Stimulated activated CD4-positive, alpha-beta T cell treated with anti-CD3 and anti-CD28 coated beads, Interleukin-1b, Interleukin-23, amount 100 ng/mL, for 24 hours (primary cell): ENCODE results near the gene DOK6.

Experiments
- DNase-seq, 4 experiments: peaks; one replicate each; pipeline ENCODE4 v3.0.0-alpha.2; 2020; ENCODE audit warnings: low read depth in 4 of 4, low spot score in 1 of 4

DOK6 gene

DNA sequence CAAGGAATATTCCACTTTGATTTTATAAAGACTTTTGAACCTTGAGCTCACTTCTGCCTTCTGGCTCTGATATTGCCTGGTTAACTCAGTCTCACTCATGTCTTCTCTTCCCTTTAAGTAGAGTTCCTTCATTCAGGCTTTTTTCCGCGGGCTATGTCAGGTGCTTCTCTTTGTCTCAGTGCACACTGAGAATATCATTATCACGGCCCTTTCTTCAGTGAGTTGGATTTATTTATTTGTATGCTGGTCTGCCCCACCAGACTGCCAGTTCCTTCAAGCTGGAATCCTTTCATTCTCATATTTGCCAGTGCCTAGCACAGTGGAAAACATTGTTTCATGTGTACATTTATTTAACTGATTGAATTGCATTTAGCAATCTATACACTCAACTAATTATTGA is 136.5 kb downstream of the DOK6 start:
- DNase-seq, result no peak

GRCh38 chr18:69538849-69539248 is 138.2 kb downstream of the DOK6 start:
- no peak for DNase-seq

- no peak for DNase-seq
Measured at GRCh38 chr18:69539404-69539803, 138.7 kb downstream of the DOK6 start.

GRCh38 chr18:69556228-69556627 is 155.5 kb downstream of the DOK6 start:
- no peak for DNase-seq

DNA sequence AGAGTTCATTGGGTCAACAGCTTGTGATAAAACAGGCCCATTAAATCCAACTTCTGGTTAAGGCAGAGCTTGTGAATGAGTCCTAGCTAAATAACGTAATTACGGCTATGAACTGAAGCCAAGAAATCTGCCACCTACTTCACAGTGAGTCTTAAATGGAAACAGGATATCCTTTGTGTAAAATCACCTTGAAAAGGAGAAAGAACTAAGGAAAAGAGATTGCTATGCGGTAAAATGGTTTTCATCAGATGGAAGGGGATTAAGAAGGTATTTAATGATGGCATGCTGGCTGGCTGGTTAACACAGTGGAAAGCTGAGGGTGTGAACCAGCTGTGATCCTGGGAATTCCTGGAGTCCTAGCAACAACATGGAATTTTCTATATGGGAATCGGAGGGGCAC is 156.6 kb downstream of the DOK6 start:
- DNase-seq, result no peak

GRCh38 chr18:69558052-69558451 is 157.4 kb downstream of the DOK6 start:
- no peak for DNase-seq

GRCh38 chr18:69559604-69560003 is 158.9 kb downstream of the DOK6 start:
- DNase-seq, result no peak

DNA sequence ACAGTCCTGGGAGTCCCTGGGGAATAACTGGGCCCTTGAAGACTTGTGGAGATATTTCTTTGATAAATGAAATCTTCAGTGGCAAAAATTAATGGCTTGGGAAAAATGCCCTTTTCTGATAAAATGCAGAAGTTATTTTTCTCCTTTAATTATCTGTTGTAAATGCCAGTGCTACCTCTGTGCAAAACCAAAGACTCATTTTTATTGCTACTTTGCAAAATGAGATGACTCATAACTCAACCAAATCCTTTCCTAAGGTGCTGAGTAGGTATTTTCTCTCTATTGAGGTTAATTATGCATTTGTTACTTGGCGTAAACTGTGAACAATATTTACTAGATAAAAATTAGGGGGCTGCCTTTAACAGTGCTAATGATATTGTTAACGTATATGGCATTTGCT is 163.9 kb downstream of the DOK6 start:
- no peak for DNase-seq

GRCh38 chr18:69567813-69568488 is 167.3 kb downstream of the DOK6 start:
- DNase-seq, result no peak

GRCh38 chr18:69569133-69569532 is 168.4 kb downstream of the DOK6 start:
- DNase-seq, result no peak

DNA sequence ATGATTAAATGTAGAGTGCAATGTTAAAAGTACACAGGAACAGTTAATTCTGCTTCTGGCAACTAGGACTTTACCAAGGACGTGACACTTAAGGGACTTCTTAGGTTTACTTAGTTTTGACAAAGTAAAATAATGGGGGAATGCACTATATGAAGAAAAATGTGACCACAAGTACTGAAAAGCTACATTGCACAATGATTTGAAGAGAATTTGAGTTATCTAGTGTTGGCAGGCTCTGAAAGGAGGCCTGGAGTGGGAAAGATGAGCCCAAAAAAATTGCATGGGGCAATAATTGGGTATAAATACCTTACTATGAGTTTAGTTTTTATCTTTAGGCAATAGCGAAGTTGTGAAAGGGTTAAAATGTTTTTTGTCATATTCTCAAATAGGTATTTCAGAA is 173.7 kb downstream of the DOK6 start:
- DNase-seq, result no peak

DNA sequence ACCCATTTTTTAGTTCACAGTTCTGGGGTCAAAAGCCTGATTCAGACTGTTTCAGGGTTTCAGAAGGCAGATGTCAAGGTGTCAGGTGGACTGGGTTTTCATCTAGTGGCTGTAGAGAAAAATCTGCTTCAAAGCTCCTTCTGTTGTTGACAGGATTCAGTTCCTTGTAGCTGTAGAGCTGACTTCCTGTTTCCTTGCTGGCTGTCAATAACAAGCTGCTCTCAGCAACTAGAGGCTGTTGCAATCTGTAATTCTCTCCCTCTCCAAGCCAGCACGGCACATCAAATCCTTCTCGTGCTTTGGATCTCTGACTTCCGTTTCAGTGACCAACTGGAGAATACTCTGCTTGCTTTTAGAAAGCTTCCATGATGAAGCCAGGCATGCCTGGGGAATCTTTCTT is 179.4 kb downstream of the DOK6 start:
- DNase-seq, result no peak

DNA sequence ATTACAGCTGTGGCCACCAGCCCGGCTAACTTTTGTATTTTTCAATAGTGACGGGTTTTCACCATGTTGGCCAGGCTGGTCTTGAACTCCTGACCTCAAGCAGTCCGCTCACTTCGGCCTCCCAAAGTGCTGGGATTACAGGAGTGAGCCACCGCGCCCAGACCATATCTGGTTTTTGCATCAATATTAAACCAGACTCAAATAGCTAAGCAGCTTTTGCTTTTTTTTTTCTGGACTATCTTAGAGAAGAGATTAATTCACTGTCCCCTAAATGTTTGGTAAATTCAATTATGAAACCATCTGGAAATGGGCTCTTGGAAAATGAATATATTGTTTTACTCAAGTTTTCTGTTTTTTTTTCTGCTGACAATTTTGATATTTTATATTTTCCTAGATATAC is 183.7 kb downstream of the DOK6 start:
- no peak for DNase-seq

GRCh38 chr18:69585696-69586095 is 185.0 kb downstream of the DOK6 start:
- DNase-seq, result no peak

DNA sequence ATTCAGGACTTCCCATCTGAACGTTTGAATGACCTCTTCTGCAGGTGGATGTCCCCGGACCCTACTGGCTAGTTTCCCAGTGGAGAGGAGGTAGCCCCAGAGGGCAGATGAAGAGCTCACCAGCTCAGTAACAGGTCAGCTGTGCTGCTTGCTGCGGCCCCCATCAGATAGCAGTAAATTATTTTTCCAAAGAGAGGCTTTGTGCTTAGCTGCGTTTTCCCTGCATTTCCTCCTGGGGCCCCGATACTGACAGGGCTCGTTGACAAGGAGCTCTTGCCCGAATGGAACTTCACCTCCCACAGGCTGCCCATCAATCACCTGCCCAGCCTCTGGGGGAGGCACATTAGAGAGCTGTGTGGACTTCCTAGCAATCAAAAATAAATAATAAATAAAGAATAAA is 185.8 kb downstream of the DOK6 start:
- no peak for DNase-seq

DNA sequence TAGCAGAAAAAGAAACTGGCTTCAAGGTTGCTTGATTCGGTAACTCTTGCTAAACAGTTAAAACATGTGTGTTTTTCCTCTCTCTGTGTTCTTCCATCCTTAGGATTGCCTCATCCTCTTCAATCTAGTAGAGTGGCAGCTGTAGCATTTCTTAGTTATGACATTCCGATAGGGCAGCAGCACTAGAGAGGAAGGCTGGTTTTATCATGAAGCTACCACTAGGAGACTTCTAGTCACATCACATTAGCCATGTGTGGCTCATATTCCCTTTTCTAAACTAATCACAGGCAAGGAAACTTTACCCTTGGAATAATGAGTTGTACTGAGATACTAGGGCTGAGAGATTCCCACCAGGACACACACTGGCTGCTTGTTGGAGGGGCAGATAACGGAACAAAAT is 187.6 kb downstream of the DOK6 start:
- DNase-seq, result no peak

DNA sequence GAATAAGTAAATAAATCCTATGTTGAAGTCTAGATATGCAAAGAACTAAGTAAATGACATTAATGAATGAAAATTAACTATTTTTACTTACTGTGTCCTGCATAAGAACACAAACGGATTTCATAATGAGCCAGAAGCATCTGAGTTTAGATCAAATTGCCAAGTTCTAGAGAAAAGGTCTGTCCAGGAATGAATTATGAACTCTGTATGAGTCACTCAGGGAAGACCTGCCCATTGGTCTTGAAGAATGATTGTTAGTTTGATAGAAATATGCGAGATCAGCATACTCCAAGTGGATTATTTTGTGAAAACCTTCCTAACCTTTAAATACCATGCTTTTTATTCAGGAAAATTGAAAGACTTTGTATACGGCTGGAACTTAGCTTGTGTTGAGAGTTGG is 189.5 kb downstream of the DOK6 start:
- DNase-seq, result no peak

GRCh38 chr18:69596345-69596744 is 195.7 kb downstream of the DOK6 start:
- no peak for DNase-seq

- DNase-seq, result no peak
Measured at GRCh38 chr18:69597561-69597960, 196.9 kb downstream of the DOK6 start.

DNA sequence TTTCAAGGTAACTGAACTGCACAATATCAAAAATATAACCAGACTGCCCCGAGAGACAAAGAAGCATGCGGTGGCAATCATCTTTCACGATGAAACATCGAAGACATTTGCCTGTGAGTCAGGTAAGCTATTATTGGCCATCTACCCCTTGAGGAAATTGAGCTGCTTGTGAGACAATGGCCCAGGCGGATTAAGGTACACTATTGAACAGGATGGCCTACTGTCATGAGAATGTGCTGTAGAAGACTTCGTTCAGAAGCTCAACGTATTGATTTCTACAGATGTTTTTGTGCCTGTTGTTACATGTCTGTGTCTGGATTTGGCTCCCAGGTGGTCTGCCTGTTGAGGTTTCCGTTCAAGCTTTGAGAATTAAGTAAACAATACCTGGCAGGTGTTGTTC is 198.7 kb downstream of the DOK6 start:
- no peak for DNase-seq

GRCh38 chr18:69612242-69612641 is 211.6 kb downstream of the DOK6 start:
- DNase-seq, result no peak

GRCh38 chr18:69616114-69616513 is 215.4 kb downstream of the DOK6 start:
- no peak for DNase-seq

- DNase-seq, result no peak
Measured at GRCh38 chr18:69617408-69617807, 216.7 kb downstream of the DOK6 start.

- no peak for DNase-seq
Measured at GRCh38 chr18:69617888-69618287, 217.2 kb downstream of the DOK6 start.
